Gastrocnemius medialis (tissue), 4 donors: Measurements from ENCODE around the gene CMTM4.

ENCODE experiments used
- POLR2A ChIP-seq, 2 donors: fragments of 450-650 bp; IDR thresholded peaks; one replicate each; pipeline ENCODE4 v1.6.1; 2017; ENCODE audit warnings: antibody characterized with exemption in 2 of 2, mild to moderate bottlenecking in 2 of 2, moderate library complexity in 2 of 2
- TF ChIP-seq, protein P1 (sequence below), 5 experiments: fragments of 450-650 bp in 3 of 5; fragments of 200-600 bp in 2 of 5; sonication (generic) in 2 of 5; IDR thresholded peaks in 4 of 5; conservative IDR thresholded peaks in 1 of 5; 1 replicate in 4 of 5; 2 replicates in 1 of 5; pipeline ENCODE4 v1.5.1; 2016 to 2019; ENCODE audit warnings: antibody characterized with exemption in 5 of 5, mild to moderate bottlenecking in 3 of 5, moderate library complexity in 3 of 5

GRCh38 chr16:66623755-66624154 is 72.8 kb downstream of the CMTM4 start:
- TF ChIP-seq POLR2A (IDR thresholded peaks at IDR 0.05): no peak
- TF ChIP-seq, protein P1, sequence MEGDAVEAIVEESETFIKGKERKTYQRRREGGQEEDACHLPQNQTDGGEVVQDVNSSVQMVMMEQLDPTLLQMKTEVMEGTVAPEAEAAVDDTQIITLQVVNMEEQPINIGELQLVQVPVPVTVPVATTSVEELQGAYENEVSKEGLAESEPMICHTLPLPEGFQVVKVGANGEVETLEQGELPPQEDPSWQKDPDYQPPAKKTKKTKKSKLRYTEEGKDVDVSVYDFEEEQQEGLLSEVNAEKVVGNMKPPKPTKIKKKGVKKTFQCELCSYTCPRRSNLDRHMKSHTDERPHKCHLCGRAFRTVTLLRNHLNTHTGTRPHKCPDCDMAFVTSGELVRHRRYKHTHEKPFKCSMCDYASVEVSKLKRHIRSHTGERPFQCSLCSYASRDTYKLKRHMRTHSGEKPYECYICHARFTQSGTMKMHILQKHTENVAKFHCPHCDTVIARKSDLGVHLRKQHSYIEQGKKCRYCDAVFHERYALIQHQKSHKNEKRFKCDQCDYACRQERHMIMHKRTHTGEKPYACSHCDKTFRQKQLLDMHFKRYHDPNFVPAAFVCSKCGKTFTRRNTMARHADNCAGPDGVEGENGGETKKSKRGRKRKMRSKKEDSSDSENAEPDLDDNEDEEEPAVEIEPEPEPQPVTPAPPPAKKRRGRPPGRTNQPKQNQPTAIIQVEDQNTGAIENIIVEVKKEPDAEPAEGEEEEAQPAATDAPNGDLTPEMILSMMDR (IDR thresholded peaks at IDR 0.05 in 4 of 5, conservative IDR thresholded peaks at IDR 0.05 in 1 of 5): no peak
